Embryonic facial prominence (tissue), 1 donor: ENCODE measurements around the gene PWP2.
"Not testable (repeated sequence)": the region's sequence is repeated elsewhere in the genome, so short reads cannot be mapped to it uniquely, and the experiment has no call there.

Source experiments
- DNase-seq: peaks from one replicate; pipeline ENCODE4 v3.0.0-alpha.2; 2016; ENCODE audit errors: extremely low spot score

The PWP2 gene

DNA sequence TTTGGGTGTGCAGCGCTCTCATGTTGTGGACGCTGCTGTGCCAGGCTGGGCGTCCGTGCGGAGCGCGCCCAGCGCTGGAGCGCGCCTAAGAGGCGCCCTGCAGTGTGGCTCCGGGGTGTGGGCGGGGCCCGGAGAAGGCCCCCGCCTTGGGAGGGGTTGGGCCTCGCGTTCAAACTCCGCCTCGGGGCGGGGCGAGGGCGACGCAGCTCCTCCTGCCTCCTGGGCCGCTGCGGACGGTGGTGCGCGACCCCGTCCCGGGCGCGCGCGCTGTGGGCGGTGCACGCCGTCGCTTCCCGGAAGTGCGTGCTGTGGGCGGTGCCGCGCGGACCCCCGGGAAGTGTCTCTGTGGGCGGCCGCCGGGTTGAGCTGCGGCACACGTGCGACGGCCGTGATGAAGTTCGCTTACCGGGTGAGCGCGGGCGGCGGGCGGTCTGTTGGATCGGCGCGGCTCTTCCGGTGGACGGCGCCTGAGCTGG, at the start of gene PWP2:
Gene PWP2, plus strand, starts transcription at position 374 of the 476 bp plus-strand sequence. Its CDS starts 18 bp downstream, at position 392.
- DNase-seq: not testable (repeated sequence)

DNA sequence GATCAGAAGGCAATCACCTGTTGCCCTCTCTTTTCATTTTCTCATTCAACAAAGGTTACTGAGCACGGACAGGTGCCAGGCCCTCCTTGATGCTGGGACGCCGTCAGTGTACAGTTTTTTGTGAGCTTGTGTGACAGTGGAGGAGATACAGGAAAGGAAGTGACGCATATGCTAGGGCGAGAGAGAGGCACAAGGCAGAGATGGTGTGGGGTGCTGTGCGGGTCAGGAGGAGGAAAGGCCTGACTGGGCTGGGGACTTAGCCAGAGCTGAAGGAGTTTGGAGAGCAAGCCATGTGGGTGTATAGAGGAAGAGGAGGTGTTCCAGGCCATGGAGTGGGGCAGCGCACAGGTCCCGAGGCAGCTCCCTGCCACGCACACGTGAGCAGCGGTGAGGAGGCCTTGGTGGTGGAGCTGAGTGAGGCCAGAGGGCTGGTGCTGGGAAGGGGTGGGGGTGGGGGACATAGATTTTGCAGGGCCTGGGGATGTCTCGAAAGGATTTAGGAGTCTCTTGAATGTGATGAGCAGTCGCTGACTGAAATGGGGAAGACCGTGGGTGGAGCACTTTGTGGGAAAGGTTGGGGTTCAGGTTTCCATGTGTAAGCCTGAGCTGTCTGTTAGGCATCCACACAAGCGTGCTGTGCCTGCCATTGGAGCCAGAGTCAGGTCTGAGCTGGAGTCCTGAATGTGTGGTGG, 49.1 kb upstream of the PWP2 start:
- no peak for DNase-seq

DNA sequence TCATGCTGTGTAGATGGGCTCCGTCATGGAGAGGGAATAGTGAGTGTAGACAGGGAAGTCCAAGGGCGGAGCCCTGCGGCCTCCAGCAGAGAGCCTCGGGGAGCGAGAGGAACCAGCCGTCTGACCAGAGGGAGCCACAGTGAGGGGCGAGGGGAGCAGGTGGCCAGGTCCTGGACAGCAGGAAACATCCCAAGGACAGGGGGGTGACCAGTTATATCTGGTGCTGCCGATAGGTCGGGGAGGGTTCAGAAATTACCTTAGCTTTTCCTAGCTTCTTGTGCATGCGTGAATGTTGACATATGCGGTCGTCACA, 48.6 kb upstream of the PWP2 start:
- DNase-seq: no peak

DNA sequence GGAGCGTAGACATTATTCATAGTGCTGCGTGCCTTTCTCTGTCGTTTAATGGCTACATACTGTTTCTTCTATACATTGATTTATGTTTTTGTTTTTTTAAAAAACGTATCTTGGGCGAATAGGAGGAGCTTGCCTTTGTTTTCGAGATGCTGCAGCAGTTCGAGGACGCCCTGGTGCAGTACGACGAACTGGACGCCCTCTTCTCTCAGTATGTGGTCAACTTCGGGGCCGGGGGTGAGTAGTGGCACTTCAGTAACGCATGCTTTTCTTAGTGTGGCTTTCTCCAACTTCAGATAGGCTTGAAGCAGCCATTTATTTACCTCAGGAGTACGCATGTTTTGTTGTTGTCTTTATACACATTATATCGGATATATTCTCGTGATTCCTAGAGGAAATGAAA, 48.2 kb upstream of the PWP2 start:
- no peak for DNase-seq

DNA sequence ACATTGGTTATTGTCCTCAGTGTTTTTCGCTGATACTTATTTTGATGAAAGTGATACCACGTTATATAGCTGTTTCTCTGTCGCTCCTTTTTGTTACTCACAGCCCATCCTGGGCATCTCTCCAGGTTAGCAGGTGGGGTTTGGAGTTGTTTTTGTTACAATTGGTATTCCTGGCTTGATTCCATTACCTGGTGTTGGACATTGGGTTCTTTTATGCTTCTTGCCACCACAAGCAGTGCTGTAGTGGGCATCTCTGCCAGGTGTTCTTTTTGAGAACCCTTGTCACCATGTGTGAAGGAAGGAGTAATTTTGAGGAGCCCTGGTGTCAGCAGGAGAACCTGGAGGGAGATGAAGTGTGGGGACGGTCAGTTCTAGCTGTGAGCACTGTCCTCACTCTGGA, 47.5 kb upstream of the PWP2 start:
- DNase-seq: no peak

DNA sequence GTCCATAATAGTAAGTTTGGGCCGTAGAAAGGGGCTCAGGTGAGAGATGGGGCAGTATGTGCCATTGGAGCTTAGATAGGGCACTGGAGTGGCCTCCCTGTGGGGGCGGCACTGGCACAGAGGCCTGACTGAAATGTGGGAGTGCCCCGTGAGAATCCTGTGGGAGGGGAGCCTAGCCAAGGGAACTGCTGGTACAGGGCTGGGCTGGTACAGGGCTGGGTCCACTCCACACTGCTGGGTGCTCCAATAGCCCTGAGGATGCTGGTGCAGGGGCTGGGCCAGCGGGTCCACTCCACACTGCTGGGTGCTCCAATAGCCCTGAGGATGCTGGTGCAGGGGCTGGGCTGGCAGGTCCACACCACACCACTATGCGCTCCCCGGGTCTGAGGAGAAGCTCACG, 44.8 kb upstream of the PWP2 start:
- DNase-seq: no peak

DNA sequence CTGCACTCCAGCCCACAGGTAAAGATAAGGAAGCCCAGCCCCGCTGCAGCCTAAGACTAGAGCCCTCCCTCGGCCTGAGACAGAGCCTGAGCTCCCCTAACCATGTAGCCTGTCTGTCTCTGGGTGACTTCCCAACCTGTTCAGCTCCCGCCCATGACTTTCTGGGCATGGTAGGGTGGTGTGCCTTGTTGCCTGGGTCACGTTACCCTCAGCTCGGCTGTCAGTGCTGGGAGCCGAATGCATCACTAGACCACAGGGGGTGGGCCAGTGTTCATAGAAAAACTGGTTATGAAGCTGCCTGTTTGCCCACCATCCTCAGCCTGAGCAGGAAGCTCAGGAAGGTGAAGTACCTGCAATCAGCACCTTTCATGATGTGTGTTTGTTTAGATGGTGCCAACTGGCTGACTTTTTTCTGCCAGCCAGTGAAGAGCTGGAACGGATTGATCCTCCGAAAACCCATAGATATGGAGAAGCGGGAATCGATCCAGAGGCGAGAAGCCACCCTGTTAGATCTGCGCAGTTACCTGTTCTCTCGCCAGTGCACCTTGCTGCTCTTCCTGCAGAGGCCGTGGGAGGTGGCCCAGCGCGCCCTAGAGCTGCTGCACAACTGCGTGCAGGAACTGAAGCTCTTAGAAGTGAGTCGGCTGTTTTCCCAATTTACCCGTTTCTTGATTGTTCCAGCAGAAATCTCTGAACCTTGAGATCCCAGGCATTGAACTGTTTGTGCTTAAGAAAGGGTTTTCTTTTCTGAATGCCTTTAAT, 43.9 kb upstream of the PWP2 start:
- DNase-seq: no peak

DNA sequence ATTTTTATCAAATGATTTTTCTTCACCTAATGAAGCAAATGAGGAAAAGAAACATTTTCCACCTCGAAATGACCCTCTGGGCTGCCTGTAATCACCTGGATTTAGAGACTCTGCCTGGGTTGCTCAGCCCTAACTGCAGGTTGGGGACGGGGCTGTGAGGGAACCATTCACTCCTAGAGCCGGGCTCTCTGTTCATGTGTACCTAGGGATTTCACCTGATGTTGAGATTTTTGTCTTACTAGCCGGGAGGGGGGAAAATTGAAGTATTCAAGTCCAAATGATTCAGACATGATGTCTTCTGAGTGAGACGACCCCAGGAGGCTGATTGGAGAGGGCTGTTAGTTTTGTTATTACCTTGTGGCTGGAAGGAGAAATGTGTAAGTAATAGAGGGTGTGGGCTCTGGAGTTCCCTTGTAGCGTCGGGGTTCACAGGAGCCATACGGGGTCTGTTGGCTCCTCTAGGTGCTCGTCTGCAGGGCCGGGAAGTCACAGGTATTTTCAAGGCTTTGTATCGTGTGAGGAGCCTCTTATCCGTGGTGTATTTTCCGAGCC, 42.3 kb upstream of the PWP2 start:
- no peak for DNase-seq

DNA sequence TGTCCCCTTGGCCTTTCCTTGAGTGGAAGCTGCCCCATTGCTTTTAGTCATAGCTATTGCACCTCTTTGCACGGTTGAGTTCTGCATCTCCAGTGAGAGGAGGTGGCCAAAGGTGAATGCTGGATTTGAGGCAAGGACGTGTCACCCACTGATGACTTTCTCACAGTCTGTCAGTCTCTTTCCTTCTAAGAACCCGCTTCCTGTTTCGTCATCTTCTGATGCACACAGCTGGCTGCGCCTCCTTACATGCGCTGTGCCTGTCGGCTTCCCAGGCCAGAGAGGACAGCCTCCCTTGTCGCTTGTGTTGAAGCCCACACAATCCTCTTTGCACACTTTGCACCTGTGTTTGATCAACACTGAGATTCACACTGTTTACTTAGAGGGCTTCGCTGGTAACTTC, 41.8 kb upstream of the PWP2 start:
- DNase-seq: no peak

DNA sequence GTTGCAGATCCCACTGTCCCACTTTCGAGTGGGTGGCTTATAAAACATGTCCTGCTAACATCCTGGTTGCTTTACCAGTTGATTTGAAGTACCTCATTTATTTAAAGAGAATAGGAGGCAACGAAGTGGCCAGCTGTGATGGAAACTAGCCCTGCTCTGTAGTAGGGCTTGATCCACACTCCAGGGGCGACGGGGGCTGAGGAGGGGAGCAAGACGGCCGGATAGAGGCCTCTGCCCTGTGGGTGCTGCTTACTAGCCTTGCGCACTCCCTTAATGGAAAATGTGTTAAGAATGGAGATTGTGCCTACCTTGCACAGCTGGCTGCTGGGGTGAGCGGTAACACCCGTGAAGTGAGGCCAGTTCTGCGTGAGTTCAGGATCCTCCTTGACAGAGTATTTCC, 41.1 kb upstream of the PWP2 start:
- no peak for DNase-seq

DNA sequence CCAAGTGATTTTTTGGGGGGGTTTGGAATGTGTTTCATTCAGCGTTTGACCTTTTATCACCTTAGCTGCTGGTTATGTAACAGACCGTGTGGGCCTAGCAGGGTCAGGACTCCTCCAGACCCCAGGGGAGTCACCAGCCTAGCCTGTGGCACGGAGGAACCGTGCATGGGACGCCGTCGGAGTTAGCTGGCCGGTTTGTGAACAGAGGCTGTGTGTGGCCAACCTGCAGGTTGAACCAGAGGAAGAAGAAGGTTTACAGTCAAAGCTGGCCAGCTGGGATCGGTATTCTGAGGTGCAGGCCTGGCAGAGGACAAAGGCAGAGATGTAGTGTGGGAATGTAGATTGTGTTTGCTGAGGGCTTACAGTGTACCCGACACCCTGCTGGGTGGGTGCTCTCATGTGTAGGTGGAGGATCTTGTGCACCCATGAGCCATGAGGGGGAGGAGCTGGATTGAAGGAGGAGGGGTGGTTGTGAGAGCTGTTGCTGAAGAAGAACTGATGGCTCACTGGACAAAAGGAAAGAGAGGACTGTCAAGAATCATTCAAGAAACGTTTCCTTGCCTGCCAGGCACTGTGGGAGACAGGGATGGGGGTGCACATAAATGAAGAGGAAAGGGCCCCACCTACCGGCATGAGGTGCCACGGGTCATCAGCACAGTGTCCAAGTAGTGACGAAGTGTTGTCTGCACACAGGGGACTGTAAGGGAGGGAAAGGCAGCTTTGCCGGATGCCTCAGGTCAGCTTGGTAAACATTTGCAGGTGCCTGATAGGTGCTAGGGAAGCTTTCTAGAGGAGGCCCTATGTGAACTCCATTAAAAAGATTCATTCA, 40.0 kb upstream of the PWP2 start:
- no peak for DNase-seq

DNA sequence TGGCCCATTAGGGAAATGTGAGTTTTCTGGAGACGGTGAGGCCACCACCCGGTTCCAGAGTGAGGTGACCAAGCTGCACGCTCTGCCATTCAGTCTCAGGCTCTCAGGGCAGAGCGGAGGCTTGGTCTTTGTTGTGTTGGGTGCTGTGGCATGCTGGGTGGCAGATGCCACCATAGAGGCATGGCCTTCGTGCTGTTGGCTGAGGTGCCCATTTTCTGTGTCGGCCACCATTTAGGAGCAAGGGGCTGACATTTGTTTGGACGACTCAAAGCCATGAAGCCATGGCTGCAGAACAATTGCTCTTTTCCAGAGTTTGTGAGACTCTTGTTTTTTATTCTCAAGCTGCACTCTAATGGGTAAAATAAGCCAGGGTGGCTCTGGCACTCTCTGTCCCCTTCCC, 36.8 kb upstream of the PWP2 start:
- DNase-seq: no peak

DNA sequence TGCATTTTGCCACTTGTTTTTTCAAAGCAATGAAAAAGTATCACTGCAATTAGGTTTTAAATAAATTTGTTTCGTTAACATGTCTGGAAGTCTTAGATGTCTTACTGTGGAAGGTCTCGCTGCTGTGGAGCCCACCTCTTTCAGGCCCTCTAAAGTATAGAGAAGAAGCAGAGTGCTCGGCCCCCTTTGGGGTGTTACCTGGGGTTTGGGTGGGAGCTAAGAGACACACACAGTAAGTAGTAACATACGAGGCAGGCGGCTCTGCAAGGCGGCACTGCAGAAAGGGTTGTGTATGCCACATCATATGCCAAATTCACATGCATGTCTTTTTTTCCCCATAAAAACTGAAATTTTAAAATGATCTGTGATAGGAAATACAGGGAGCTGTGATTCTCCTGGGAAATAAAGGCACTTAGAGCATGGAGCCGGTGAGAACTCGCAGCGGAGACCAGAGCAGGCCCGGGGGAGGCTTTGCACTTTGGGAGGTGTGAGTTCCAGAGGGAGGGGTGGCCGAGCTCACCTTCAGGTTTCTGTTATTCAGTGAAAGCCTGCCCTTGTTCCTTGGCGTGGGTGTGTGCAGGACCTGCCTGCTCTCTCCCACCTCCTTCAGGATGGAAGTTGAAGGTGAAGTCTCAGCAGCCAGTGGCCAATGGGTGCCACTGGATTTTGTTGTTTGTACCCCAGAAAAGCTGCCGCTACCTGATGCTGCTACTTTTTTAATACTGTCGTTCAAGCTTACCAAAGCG, 35.7 kb upstream of the PWP2 start:
- DNase-seq: no peak

DNA sequence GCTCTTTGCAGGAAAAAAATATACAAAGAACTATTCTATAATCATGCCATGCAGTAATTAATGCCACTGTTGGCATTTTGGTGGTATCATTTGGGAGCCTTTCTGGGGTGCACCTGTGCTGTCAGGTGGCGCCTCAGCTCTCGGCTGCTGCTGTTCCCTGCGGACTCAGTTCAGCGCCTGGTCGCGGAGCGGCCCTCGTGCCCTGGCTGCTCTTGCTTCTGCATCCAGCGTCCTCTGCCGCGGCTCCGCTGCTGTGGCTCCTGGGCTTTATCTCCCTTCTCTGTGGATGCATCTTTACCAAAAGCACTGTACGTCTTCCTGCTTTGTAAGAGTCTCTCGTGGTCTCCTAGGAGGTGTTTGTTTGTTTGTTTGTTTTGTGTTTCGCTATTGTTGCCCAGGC, 35.1 kb upstream of the PWP2 start:
- no peak for DNase-seq

DNA sequence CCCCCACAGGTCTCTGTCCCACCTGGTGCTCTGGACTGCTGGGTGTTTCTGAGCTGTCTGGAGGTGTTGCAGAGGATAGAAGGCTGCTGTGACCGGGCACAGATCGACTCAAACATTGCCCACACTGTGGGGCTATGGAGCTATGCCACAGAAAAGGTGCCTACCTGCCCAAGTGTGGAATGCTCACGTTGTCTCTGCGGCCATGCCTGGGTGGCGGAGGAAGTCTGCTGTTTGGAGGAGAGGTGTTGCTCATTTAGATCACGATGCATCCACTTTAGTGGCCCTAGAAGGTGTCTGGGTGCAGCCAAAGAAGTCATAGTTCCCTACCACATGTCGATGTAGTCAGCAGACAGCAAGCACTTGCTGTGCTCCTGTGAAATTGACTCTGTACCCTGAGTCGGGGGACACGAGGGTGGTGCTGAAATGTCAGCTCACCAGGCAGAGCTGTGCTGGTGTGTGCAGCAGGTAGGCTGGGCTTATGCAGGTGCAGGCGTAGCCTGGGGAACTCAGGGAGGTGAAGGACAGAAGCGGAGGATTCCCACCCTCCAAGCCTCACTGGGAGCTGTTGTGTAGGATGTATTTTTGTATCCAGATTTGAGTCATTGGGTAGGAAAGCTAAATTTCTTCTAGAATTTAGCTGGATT, 32.8 kb upstream of the PWP2 start:
- no peak for DNase-seq

DNA sequence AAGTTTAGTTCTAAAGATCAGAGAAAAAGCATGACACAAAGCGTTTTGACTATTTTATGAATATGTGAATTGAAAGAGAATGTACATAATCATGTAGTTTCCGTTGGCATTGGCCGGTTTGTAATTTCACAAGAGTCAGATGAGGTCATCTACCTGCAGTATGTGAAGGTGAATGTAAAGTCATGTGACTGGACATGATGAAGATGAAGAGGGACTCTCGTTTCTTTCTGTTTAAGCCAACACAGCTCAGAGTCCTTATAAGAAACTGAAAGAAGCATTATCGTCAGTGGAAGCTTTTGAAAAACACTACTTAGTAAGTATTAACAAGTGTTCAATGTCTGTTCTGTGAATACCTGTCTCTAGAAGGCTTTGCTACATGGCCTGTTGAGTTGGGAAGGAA, 30.9 kb upstream of the PWP2 start:
- DNase-seq: no peak

DNA sequence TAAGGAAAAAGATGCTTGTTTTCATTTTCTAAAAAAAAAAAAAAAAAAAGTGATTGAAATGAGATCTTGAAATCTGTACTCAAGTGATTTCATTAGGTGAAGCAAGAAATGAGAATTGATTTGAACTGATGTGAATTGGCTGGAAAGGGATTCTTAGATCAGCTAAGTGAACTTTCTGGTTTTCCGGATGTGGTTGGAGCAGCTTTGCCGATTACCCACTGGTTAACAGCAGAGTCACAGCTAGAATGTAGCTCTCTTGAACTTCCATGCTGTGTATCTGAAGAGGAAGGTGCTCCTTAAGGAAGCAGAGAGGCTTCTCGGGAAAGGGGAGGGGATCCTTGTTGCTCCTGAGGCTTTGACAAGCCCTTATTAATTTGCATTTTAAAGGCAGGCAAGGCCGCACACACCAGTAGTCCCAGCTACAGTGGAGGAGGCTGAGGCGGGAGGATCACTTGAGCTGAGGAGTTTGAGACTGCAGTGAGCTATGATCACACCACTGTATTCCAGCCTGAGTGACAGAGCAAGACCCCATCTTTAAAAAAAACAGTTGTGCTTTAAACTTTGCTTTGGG, 28.7 kb upstream of the PWP2 start:
- DNase-seq: no peak

DNA sequence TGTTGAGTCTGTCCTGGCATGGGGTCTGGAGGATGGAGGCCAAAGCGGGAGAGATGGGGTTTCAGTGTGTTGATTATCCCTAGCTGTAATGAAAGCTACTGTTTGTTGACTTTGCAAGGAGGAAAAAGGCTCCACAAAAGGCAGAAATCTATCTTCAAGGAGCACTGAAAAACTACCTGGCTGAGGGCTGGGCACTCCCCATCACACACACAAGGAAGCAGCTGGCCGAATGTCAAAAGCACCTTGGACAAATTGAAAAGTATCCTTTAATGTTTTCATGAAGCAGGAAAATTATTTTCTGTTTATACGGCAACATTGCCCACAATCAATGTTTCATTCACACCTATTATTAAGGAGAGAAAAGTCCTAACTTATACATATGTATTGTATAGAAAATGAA, 27.8 kb upstream of the PWP2 start:
- no peak for DNase-seq

DNA sequence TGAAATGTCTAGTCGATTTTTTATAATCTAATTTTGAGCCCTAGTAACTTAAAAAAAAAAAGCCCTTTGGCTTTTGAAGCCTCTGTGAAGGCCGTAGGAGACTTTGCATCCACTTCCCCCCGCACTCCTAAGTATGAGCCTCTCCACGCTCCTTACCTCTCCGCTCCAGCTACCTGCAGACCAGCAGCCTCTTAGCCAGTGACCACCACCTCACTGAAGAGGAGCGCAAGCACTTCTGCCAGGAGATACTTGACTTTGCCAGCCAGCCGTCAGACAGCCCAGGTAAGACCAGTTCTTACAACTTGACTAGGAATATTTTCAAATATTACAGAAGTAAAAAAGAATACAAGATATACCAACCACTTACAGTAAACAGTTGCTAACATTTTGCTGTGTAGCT, 27.4 kb upstream of the PWP2 start:
- DNase-seq: no peak

DNA sequence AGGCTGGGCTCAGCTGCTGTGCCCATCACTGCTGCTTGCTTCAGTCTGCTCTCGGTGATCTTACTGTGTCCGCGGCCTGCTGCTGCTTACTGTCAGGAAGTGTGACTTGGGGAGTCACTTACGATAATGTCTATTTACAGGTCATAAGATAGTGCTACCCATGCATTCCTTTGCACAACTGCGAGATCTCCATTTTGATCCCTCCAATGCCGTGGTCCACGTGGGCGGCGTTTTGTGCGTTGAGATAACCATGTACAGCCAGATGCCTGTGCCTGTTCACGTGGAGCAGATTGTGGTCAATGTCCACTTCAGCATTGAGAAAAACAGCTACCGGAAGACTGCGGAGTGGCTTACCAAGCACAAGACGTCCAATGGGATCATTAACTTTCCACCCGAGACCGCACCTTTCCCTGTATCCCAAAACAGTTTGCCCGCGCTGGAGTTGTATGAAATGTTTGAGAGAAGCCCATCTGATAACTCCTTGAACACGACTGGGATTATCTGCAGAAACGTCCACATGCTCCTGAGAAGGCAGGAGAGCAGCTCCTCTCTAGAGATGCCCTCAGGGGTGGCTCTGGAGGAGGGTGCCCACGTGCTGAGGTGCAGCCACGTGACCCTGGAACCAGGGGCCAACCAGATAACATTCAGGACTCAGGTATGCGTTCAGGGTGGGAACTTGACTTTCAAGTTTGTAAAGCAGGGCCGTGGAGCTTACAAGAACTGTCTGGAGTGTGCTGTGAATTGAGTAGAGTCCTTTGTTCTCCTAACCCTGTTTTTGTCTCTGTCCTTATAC, 24.4 kb upstream of the PWP2 start:
- DNase-seq: no peak
